GM12864 (cell line): Measurements from ENCODE around the gene VWA8.

Experiments used
- DNase-seq: peaks from one replicate; pipeline ENCODE4 v3.0.0-alpha.2; 2011; ENCODE audit warnings: low read depth
- H3K4me3 ChIP-seq: 2 replicates; pipeline ENCODE4 v1.5.1; 2011; ENCODE audit warnings: mild to moderate bottlenecking, low read depth, low read length, control low read depth
- CTCF ChIP-seq: IDR thresholded peaks from 2 replicates; pipeline ENCODE4 v1.5.1; 2011; ENCODE audit warnings: low read depth, mild to moderate bottlenecking, moderate library complexity, low read length, control low read depth, inconsistent platforms; ENCODE audit errors: missing control alignments

The VWA8 gene

DNA sequence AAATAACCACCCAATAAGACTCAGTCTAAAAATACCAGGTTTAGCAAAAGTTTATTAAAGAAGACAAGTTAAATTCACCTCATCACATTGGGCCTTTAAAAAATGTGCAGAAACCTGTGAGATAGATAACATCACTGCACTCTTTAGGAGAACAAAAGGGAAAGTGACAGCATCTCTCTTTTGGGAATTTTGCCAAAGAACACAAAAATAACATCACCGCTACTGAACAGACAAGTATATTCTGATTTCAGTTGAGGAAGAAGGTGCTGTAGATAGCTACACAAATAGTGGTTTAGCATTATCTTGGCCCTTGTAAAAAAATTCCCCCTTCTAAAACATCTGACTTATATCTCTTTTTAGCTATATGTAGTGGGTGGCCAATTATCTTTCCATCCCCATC is 244.7 kb downstream of the VWA8 start:
- no peak for TF ChIP-seq CTCF
- H3K4me3 ChIP-seq: no peak overlapping the region
- no peak for DNase-seq

- TF ChIP-seq CTCF: no peak
- DNase-seq: no peak
- H3K4me3 ChIP-seq: no peak overlapping the region
These were observed 247.5 kb downstream of the VWA8 start for GRCh38 chr13:41713405-41713804.

GRCh38 chr13:41710771-41711170 is 250.1 kb downstream of the VWA8 start:
- H3K4me3 ChIP-seq: no peak overlapping the region
- no peak for DNase-seq
- no peak for TF ChIP-seq CTCF

DNA sequence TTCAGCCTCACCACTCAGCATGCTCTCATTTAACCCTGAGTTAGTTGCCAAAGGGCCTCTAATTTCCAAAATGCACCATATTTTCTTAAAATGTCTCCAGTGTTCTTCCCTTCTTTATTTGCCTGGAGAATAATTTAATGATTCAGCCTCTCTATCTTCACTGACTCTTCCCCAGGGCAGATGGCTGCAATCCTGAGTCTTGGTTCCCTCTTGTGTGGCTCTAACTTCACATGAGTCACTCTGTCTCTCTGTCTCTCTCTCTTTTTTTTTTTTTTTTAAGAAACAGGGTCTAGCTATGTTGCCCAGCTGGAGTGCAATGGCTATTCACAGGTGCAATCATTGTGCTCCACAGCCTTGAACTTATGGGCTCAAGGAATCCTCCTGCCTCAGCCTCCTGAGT is 251.4 kb downstream of the VWA8 start:
- no peak overlapping the region for H3K4me3 ChIP-seq
- no peak for DNase-seq
- TF ChIP-seq CTCF: no peak

DNA sequence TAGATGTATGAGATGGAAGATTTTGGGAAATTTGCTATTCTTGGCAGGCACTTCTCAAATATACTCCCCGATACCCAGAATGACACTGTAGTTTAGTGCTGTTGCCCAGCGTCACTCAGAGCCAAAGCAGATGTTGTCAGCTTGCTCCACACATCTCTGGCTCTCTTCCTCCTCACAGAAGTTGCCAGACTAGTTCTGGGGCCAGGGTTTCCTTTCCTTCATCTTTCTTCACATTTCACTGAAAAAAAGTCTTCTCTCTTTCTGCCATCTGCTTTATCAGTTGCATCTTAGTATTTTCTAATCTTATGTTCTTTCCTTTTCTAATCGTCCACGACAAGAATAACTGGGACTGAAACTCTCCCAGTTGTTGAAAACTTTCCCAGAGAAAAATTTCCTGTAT is 252.2 kb downstream of the VWA8 start:
- TF ChIP-seq CTCF: no peak
- no peak overlapping the region for H3K4me3 ChIP-seq
- DNase-seq: no peak

- no peak overlapping the region for H3K4me3 ChIP-seq
- TF ChIP-seq CTCF: no peak
- no peak for DNase-seq
These were observed 253.6 kb downstream of the VWA8 start for GRCh38 chr13:41707194-41707821.

GRCh38 chr13:41706152-41706551 is 254.8 kb downstream of the VWA8 start:
- no peak for TF ChIP-seq CTCF
- DNase-seq: no peak
- H3K4me3 ChIP-seq: no peak overlapping the region
